ENCODE results near the gene CAPZB. TPM values are rescaled to one million over a fixed set of nuclear protein-coding genes. Genes with fewer than 3 reads are reported as not detected.

Gene CAPZB
- total and polyA plus RNA-seq, 7 donors, result 179 to 284 (median 224) TPM

DNA sequence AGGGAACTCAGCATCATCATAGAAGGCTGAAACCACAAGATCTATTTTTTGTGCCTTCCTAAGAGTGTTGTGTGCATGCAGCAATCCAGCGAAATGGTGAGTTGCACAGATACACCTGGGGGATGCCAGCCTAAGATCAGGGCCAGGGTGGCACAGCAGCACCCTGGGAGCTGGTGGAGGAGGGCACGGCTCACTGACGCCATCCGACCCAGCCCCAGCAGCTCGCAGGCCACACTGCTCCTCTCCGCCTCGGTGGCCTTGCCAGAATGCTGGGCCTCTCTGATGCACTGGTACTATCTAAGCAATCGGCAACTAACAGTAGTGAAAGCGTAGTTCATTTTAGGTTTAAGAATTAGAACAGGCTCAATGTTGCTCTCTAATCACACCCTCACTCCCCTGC lies 37.8 kb downstream of the CAPZB start:
- intact Hi-C loops (cut with DNase I), result no loop called here
- Histone ChIP-seq H3K9me3 (no peaks in the 10 kb centered on the region), H3K4me1 (peaks cover 91% of the 10 kb centered on the region), H3K27ac (peak overlapping the region; percentile 77), H3K36me3 (ENCODE audit: insufficient read depth in 1 of 2, low read depth in 1 of 2) (no peaks in the 10 kb centered on the region), H3K27me3 (ENCODE audit: insufficient read depth in 3 of 3, low read length in 2 of 3) (no peaks in the 10 kb centered on the region), H3K4me3 (no peak overlapping the region)
- WGBS, 3 donors, result 76 to 83% (median 77%) methylated on average over 9 of the region's 9 CpGs
- ATAC-seq (no peak), DNase-seq (no peak)
- TF ChIP-seq, protein P1, sequence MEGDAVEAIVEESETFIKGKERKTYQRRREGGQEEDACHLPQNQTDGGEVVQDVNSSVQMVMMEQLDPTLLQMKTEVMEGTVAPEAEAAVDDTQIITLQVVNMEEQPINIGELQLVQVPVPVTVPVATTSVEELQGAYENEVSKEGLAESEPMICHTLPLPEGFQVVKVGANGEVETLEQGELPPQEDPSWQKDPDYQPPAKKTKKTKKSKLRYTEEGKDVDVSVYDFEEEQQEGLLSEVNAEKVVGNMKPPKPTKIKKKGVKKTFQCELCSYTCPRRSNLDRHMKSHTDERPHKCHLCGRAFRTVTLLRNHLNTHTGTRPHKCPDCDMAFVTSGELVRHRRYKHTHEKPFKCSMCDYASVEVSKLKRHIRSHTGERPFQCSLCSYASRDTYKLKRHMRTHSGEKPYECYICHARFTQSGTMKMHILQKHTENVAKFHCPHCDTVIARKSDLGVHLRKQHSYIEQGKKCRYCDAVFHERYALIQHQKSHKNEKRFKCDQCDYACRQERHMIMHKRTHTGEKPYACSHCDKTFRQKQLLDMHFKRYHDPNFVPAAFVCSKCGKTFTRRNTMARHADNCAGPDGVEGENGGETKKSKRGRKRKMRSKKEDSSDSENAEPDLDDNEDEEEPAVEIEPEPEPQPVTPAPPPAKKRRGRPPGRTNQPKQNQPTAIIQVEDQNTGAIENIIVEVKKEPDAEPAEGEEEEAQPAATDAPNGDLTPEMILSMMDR (IDR thresholded peaks at IDR 0.05), result no peak

DNA sequence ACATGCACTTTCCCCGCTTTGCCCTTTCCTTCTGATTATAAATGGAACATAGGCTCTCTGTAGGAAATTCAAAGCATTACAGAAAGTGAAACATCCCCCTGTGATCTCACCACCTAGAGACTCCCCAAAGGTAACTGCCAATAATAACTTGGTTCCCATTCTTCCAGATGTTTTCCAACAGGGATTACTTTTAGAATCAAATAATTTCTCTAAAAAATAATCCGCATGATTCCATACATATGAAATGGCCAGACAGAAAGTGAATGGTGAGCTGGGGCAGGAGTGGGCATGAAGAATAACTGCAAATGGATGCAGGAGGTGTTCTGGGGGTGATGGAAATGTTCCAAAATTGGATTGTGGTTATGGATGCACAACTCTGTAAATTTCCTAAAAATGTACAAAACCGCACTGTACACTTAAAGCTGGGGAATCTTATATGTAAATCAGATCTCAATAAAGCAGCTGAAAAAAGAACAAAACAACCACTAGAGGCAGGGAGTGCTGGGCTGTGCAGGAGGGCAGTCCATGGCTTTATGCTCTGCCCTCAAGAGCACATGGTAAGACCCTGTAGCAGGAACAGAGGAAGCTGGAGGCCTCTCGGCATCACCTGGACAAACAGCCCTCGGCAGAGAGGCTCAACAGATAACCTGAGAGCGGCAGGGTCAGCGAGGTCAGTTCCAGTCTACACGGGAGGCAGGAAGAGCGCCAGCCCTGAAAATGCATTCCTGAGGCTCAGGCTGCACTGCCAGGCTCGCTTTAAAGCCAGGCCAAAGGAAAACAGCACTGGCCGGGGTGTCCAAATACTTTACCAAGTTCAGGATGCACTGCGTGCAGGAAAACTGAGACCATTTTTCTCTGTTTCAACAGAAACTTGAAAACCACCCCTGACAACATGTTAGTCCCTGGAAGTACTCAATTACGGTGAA lies 39.7 kb downstream of the CAPZB start:
- DNase-seq (peak in 1 of 2 donors; percentile 66), ATAC-seq (peak; percentile 10 to 44 (median 42))
- no peaks in the 10 kb centered on the region for H3K9me3 ChIP-seq
- 21 to 34% (median 27%) methylated on average over 13 of the region's 13 CpGs for WGBS, 3 donors
- H3K27me3 ChIP-seq (ENCODE audit: insufficient read depth in 3 of 3, low read length in 2 of 3), result no peaks in the 10 kb centered on the region
- peak overlapping the region; percentile 65 for H3K27ac ChIP-seq
- H3K4me3 ChIP-seq, result no peak overlapping the region
- peaks cover 80% of the 10 kb centered on the region for H3K4me1 ChIP-seq
- H3K36me3 ChIP-seq (ENCODE audit: insufficient read depth in 1 of 2, low read depth in 1 of 2), result no peaks in the 10 kb centered on the region
- intact Hi-C loops (cut with DNase I), result no loop called here
- TF ChIP-seq, protein P1 (IDR thresholded peaks at IDR 0.05), result peak; percentile 19

DNA sequence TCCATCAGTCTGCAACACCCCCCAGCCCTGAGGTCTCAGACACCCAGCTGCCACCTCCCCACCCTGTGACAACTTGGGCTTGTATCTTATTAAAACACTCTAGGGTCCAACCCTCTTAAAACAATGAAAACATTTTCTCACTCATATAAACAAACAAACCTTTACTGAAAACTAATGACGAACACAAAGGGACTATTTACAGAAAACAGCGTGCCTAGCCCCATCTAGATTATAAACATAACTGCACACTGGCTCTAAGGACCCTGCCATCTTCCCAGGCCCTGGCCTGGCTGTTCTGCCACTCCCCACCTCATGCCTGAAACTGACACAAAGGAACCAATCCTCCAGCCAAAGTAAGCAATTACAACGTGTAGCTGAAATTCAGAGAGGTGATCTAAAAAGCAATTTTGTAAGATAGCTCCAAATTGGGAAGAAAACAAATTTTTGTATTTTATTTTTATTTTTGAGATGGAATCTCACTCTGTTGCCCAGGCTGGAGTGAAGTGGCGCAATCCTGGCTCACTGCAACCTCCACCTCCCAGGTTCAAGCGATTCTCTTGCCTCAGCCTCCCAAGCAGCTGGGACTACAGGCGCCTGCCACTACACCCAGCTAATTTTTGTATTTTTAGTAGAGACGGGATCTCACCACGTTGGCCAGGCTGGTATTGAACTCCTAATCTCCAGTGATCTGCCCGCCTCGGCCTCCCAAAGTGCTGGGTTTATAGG lies 40.9 kb downstream of the CAPZB start:
- H3K27me3 ChIP-seq (ENCODE audit: insufficient read depth in 3 of 3, low read length in 2 of 3), result no peaks in the 10 kb centered on the region
- H3K27ac ChIP-seq, result no peak overlapping the region
- intact Hi-C loops (cut with DNase I), result loop anchor here in 1 of 2 donors (5.0 kb wide), 1 partner anchor 38 kb away; no protein-coding TSS in a partner anchor
- no peak overlapping the region for H3K4me3 ChIP-seq
- H3K36me3 ChIP-seq (ENCODE audit: insufficient read depth in 1 of 2, low read depth in 1 of 2), result no peaks in the 10 kb centered on the region
- ATAC-seq (no peak), DNase-seq (no peak)
- 78 to 82% (median 79%) methylated on average over 10 of the region's 10 CpGs for whole genome bisulfite sequencing, 3 donors
- peaks cover 80% of the 10 kb centered on the region for H3K4me1 ChIP-seq
- no peaks in the 10 kb centered on the region for H3K9me3 ChIP-seq
- TF ChIP-seq, protein P1 (IDR thresholded peaks at IDR 0.05), result no peak

DNA sequence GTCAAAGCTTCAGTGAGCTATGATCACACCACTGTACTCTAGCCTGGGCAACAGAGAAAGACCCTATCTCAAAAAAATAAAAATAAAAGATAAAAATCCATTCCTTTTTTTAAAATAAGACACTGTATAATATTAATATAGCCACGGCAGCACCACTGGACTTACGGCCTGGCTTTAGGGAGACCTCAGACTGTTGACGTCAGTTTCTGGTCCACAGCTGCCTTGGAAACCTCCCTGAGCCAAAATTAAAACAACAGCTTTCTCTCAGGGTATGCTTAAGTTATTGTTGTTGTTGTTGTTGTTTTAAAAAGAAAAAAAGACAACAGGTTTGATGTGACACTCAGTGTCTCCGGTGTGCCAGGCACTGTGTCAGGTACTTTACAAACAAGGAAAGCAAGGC lies 42.0 kb downstream of the CAPZB start:
- no peak for ATAC-seq
- peak overlapping the region; percentile 30 for H3K27ac ChIP-seq
- no peaks in the 10 kb centered on the region for H3K27me3 ChIP-seq (ENCODE audit: insufficient read depth in 3 of 3, low read length in 2 of 3)
- DNase-seq, result no peak
- 59 to 70% (median 65%) methylated on average over 4 of the region's 4 CpGs for WGBS, 3 donors
- H3K4me3 ChIP-seq, result no peak overlapping the region
- TF ChIP-seq, protein P1 (IDR thresholded peaks at IDR 0.05), result no peak
- intact Hi-C loops (cut with DNase I), result loop anchor here in 1 of 2 donors (5.0 kb wide), 1 partner anchor 39 kb away; no protein-coding TSS in a partner anchor
- H3K36me3 ChIP-seq (ENCODE audit: insufficient read depth in 1 of 2, low read depth in 1 of 2), result no peaks in the 10 kb centered on the region
- H3K4me1 ChIP-seq, result peaks cover 80% of the 10 kb centered on the region
- no peaks in the 10 kb centered on the region for H3K9me3 ChIP-seq
